Measurements from ENCODE around the gene ABLIM2.

- TF ChIP-seq EZH2 (IDR thresholded peaks at IDR 0.05; ENCODE audit: borderline replicate concordance, low read depth, low read length, poor library complexity, severe bottlenecking), result no peak
- TF ChIP-seq, protein P1, sequence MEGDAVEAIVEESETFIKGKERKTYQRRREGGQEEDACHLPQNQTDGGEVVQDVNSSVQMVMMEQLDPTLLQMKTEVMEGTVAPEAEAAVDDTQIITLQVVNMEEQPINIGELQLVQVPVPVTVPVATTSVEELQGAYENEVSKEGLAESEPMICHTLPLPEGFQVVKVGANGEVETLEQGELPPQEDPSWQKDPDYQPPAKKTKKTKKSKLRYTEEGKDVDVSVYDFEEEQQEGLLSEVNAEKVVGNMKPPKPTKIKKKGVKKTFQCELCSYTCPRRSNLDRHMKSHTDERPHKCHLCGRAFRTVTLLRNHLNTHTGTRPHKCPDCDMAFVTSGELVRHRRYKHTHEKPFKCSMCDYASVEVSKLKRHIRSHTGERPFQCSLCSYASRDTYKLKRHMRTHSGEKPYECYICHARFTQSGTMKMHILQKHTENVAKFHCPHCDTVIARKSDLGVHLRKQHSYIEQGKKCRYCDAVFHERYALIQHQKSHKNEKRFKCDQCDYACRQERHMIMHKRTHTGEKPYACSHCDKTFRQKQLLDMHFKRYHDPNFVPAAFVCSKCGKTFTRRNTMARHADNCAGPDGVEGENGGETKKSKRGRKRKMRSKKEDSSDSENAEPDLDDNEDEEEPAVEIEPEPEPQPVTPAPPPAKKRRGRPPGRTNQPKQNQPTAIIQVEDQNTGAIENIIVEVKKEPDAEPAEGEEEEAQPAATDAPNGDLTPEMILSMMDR (conservative IDR thresholded peaks at IDR 0.05; ENCODE audit: low read depth, low read length), result no peak
Measured at GRCh38 chr4:8180310-8181093, 21.9 kb upstream of the ABLIM2 start.
